ENCODE measurements around the gene DLG5.

DLG5 gene

DNA sequence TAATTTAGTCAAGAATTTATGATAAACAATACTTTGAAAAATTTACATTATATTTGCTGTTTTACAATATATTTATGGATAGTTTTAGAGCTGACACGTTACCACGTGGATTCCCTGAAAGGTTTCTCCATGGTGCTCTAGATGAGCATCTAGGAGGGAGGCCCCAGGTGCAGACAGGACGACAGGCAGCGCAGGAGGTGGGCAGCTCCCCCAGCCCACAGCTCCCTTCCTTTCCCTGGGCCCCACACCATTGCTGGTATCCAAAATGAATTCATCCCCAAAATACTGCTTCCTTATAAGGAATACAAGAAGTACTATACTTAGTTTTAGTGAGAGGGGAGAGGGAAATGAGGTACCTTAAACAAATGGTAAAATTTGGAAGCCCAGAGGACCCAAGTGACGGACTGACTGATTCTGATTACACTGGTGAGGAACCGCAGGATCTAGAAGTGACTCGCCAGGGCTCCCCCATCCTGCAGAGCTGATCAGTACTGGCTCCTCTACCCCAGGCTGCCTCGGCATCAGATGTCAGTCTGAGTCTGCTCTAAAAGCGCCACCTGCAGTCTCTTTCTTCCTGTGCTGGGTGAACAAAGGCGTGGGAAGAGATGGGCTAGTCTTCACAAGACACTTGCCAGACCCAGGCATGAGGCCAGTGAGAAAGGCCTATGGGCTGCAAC, 89.2 kb downstream of the DLG5 start:
- peak; percentile 16 for DNase-seq

GRCh38 chr10:77836299-77836820, 90.2 kb downstream of the DLG5 start:
- peak; percentile 82 for DNase-seq

DNA sequence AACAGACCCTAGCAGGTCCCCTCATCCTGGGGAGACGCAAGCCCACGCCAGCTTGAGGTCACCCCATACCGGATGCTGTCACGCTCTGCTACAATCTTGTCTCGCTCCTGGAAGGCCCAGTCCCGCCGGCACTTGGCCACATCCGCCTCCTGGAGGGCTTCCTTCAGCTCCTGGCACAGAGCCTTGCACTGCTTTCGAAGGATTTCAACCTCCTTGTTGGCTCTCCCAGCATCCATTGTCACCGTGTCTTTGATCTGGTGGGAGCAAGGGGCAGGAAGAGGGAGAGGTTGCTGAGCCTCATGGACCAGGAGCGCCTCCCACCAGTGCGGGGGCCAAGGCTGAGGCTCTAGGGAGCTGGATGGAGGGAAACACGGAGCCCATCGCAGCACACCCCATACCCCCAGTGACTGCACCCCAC, 90.9 kb downstream of the DLG5 start:
- DNase-seq: no peak

- DNase-seq: no peak
These were observed 91.4 kb downstream of the DLG5 start for GRCh38 chr10:77834943-77835668.

- no peak for DNase-seq
These were observed 92.0 kb downstream of the DLG5 start for GRCh38 chr10:77834540-77834939.

DNA sequence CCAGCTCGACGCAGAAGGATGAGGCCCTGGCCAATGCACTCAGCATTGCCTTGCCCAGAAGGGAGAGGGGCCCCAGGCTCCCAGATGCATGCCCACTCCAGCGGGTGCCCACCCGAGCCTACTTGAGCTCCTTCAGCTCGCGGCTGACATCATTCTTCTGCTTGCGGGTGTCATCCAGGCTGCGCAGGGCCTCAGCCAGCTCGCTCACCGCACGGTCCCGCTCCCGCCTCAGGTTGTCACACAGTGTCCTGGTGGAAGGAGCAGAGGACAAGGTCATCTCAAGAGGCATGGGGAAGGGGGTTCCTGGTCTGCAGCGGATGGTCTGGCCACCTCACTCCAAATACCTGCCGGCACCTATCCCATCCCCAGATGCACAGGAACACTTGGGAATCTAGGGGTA, 92.8 kb downstream of the DLG5 start:
- no peak for DNase-seq

DNA sequence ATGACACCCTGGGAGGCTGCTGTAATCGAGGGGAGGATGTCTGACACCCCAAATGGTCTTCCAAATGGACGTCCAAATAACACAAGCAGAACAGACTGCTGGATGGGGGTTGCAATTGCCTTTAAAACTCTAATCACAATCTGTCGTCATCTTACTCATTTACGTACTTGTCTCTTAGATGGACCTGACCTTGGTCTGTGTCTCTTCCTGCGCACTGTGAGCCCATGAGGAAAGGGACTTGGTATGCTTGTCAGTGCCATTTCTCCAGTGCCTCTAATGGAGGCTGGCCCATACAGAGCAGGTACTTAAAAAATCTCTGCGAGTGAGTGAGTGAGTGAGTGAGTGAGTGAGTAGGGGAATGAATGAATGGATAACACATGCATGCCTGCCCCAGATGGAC, 93.3 kb downstream of the DLG5 start:
- DNase-seq: no peak

GRCh38 chr10:77832238-77832637, 94.3 kb downstream of the DLG5 start:
- DNase-seq: no peak

DNA sequence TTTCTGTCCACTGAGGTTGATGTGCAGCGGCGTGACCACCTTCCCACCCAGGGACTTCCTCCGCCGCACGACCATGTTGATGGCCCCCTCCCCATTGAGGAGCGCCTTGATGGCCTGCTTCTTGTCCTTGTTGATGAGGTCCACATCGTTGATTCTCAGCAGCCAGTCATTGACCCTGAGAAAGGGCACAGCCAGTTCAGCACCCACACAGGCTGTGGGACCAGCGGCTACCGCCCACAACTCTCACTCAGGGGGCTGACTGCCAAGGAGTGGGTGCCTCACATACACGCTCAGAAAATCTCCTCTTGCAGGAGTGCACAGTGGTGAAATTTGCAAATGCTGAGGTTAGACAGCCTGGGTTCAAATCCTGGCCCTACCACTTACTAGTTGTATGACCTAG, 97.2 kb downstream of the DLG5 start:
- DNase-seq: no peak

- no peak for DNase-seq
These were observed 98.2 kb downstream of the DLG5 start for GRCh38 chr10:77828377-77828776.

GRCh38 chr10:77827366-77827765, 99.2 kb downstream of the DLG5 start:
- no peak for DNase-seq

GRCh38 chr10:77825965-77826364, 100.6 kb downstream of the DLG5 start:
- DNase-seq: no peak

GRCh38 chr10:77824908-77825307, 101.6 kb downstream of the DLG5 start:
- DNase-seq: no peak

DNA sequence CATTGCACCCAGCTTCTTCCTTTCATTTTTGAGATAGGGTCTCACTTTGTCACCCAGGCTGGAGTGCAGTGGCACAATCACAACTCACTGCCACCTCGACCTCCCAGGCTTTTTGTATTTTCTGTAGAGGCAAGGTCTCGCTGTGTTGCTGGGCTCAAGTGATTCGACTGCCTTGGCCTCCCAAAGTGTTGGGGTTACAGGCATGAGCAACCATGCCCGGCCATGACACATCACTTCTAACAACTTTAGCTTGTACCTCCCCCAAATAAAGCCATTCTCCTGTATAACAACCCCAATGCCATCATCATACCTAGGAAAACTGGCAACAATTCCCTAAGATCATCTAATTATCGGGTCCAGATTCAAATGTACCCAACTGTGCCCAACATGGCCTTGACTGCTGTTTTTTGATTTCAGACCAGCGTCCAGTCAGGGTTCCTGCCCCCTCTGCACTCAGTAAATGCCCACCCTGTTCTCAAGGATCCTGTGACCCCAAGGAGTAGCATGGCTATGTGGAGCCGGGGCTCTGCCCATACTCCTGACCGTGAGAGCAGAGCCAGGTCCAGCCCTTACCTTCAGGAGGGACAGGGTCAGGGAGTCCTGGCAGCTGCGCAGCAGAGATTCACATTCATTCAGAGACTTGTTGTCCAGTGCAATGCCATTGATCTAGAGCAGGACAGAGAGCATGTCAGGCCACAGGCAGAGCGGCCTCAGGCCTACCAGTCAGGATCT, 102.6 kb downstream of the DLG5 start:
- no peak for DNase-seq

GRCh38 chr10:77821551-77821950, 105.0 kb downstream of the DLG5 start:
- DNase-seq: no peak

DNA sequence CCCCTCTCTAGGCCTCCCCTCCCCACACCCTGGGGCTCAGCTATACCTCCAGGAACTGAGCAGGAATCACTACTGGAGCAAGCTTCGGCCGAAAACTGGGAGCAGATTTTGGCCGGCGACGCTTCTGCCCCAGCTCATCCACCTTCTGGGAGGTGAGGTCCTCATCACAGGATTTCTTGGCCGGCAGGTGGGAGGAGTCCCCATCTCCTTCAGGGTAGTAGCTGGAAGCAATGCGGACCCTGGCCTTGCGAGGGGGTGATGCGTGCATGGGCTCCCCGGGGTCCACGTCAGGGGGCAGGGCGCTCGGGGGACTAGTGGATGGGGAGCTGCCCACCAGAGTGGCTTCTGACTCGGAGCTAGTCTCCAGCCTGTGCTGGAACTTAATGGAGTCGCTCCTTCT, 105.5 kb downstream of the DLG5 start:
- DNase-seq: no peak

DNA sequence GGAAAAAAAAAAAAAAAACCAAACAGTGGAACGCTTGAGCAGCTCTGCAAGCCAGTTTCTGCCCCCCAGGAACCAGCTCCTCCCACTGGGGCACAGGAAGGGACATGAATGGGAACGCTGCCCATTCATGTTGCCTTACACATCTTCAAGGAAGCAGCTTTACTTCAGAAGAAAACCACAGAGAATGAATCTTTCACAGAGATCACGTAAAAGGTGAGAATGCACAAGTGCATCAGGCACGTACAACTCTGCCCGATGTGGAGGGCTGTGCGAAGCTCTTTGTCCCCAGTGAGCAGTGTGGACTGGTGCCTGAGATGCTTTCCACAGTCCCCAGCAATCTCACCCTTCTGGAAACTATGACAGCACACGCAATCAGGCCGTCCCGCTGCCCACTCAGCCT, 106.2 kb downstream of the DLG5 start:
- no peak for DNase-seq

DNA sequence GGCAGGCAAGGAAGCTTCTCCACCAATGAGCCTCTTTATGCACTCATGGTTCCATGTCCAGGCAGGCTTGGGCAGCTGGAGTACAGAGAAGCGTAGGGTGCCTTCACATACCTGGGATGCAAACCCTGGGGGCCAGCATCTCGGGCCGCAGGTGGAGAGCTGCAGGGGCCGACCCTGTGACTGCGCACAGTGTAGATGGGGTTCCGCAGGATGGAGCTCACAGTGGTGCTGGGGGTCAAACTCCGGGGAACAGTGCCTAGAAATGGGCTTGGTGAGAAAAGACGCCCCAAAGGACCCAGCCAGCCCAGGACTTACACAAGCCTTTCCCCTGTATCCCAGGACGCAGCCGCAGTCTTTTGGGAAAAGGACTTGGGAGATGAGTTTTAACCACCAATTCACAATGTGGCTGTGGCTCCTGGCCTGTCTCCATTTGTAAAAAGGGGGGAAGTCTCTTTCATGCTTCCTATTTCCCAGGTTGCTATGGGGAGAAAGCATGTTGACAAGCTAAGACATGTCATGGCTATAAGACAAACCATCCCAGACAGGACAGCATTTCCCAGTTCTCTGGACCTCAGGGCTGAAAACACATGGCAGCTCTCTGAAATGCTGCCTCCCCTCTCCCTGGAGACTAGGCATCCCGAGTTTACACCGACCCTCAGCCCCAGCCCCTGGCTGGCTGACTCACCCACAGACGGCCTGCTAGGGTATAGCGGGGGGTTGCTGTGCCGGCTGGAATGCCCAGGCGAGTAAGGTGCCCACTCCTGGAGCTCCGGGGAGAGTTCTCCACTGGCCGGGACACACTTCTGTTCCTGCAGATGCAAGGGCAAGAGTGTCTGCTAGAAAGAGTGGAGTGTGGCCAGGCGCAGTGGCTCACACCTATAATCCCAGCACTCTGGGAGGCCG, 107.1 kb downstream of the DLG5 start:
- DNase-seq: no peak

DNA sequence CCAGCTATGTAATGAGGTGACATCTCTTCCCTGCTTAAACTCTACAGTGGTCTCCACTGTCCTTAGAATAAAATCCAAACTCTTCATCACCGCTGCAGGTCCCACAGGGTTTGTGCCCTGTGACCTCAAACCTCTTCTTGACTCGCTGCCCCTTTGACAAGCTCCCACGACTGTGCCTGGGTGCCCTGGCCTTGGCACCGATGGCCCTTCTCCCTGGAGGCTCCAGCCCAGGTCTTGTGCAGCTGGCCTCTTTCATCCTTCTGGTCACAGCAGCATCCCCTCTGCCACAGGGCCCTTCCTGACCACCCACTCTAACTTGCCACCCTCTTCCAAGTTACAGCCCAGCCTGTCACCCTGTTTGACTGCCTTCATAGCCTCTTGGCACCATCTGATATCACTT, 108.2 kb downstream of the DLG5 start:
- DNase-seq: no peak

- DNase-seq: no peak
These were observed 109.0 kb downstream of the DLG5 start for GRCh38 chr10:77817541-77817940.

GRCh38 chr10:77816311-77816710, 110.2 kb downstream of the DLG5 start:
- DNase-seq: no peak

- DNase-seq: no peak
These were observed 113.8 kb downstream of the DLG5 start for GRCh38 chr10:77812741-77813140.

Data from RPMI8226 (cell line).